Erythroblast (primary cell): ENCODE measurements around the gene P2RX7.

Experiments
- DNase-seq, 2 experiments: peaks; one replicate each; lab custom pipeline; 2025; lab: John Stamatoyannopoulos, UW
- GATA1 ChIP-seq: IDR thresholded peaks from 2 replicates; pipeline ENCODE4 v1.6.1; 2011; ENCODE audit warnings: low read depth, mild to moderate bottlenecking, control low read depth, low read length, moderate library complexity
- POLR2A ChIP-seq: IDR thresholded peaks from 2 replicates; pipeline ENCODE4 v1.6.1; 2011; ENCODE audit warnings: mild to moderate bottlenecking, low read length

P2RX7 gene

DNA sequence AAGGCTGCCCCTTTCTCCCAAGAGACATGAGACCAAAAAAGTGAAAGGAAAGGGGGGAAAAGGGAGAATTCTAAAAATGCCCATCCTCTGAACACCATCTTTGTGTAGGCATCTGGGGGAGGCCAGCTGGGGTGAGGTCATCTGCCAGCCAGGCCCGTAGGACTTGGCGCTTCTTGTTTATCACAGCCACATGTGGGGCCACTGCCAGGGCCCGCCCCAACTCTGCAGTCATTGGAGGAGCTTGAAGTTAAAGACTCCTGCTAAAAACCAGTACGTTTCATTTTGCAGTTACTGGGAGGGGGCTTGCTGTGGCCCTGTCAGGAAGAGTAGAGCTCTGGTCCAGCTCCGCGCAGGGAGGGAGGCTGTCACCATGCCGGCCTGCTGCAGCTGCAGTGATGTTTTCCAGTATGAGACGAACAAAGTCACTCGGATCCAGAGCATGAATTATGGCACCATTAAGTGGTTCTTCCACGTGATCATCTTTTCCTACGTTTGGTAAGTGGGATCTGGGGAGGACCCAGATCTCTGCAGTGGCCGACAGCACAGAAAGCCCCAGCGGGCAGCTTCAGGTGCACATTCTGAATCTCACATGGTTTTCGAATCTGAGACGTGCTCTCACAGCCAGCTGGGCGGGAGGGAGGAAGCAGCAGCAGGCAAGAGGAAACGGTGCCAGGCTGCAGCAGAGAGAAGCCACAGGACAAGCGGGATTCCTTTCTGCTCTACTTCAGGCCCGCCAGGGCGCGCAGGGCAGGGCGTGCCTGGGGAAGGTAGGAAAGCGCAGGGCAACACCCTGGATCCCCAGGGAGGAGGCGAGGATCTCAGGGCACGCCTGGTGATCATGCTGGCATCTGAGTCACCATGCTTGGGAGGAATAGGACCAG, at the start of gene P2RX7:
Gene P2RX7, plus strand, starts transcription at position 276 of the 881 bp plus-strand sequence. Its CDS starts 95 bp downstream, at position 371.
- no peak for TF ChIP-seq POLR2A
- TF ChIP-seq GATA1: no peak
- DNase-seq: peak; percentile 79 to 81

DNA sequence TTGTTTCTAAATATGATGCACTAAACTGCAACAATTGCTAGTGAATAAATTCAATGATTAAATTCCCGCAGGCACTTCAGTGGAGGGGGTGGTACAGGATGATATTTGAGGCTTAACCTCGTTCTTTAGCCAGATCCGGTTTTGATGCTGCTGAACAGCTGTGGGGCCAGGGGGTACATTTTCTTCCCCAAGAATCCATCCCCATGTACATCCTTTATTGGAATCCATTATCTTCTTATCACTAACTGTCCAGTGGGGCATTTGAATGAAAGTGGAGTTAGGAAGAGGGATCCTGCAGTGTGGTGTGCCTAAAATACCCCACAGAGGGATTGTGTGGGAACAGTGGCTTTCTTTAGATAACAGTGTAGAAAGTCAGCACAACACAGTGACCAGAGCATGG, 48.4 kb upstream of the P2RX7 start:
- DNase-seq: no peak
- TF ChIP-seq GATA1: no peak
- TF ChIP-seq POLR2A: no peak

DNA sequence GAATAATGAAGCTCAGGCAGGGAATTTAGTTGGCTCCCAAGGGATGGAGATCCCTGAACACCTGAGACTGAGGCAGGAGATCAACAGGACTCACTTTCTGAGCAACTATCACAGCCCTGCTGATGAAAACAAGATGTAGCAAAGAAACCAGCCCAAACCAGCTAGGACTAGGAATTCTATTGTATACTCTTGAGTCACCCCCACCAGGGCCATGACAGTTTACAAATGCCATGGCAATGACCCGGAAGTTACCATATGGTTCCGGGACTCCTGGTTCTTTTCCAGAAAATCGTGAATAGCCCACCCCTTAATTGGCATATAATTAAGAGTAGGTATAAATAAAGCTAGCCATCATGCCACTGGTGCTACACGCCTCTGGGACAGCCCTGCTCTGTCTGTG, 47.6 kb upstream of the P2RX7 start:
- DNase-seq: no peak
- TF ChIP-seq GATA1 (no peak), POLR2A (no peak)

GRCh38 chr12:121085506-121086353, 46.9 kb upstream of the P2RX7 start:
- DNase-seq: no peak
- TF ChIP-seq GATA1 (no peak), POLR2A (no peak)

GRCh38 chr12:121086781-121087295, 45.8 kb upstream of the P2RX7 start:
- TF ChIP-seq GATA1 (no peak), POLR2A (no peak)
- DNase-seq: no peak

GRCh38 chr12:121087467-121088194, 45.0 kb upstream of the P2RX7 start:
- DNase-seq: no peak
- TF ChIP-seq POLR2A (no peak), GATA1 (no peak)

DNA sequence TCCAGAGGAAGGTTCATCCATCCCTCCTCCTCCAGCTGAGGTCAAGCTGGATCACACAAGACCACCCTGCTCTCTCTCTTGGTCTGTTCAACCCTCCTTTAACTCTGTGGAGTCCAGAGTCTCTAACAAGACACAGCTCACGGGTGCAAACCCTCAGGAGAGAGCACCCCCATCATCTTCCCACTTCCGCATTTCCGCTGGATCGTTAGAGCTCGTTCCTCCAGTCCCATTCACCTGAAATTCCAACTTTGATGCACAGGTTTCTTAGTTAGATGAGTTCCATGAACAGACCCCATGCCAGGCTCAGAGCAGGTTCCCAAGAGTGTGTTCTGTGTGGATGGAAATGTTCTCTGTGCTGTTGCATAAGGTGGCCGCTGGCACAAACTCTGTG, 44.5 kb upstream of the P2RX7 start:
- no peak for TF ChIP-seq GATA1
- no peak for DNase-seq

DNA sequence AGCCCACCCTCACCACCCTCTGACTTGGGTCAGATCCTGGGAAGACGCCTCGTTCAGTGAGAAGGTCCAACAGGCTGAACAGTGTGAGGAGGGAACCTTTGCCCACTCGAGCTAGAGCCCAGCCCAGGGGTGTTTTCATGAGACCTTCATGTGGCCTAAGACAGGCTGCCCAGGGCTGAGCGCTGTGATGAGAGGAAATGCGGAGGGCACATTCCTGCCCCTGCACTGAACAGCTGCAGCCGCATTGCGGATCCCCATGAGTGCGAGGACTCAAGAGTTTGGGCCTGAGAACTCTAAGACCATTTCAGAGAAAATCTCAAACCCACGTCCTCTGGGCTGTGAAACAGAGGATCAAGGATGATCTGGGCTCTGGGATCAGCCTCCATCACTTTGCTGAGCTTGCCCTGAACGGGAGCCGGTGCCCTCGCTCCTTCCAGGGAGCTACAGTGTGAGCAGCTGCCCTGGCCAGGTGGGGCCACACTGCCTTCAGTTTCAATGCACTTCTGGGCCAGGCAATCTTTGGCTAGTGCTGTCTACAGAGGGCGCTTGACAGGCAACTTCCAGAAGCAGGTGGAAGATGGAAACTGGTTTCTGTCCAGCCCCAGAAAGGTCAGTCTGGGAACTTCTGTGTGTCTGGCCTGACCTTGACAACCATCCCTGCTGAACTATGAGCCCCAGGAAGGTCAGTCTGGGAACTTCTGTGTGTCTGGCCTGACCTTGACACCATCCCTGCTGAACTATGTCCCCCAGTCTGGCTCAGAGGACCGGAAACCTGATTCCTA, 43.5 kb upstream of the P2RX7 start:
- DNase-seq: no peak
- no peak for TF ChIP-seq POLR2A
- no peak for TF ChIP-seq GATA1

DNA sequence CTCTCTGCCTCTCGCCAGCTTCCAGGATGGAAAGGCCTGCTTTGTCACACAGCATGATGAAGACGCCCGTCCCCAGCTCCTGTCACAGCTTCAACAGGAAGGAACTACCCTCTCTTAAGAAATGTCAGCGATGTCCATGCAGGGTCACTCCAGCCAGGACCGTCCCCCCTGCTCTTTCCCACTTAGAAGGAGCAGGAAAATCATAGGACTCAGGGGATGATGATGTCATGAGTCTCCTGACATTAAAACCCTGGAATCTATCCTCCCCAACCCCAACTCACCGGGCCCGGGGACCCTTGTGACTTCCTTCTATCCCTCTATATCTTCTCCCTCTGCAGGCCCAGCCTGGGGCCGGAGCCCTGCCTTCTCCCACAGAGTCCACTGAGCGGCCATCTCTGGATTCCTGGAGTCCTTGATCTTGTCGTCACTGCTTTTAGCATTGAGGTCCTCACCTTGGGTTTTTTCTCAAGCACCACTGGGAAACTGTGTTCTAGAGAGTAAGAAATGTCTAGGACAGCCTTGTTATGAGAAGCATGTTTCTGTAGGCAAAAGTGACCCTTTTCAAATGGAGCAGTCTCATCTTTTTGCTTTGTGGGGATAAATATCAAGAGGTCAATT, 42.8 kb upstream of the P2RX7 start:
- TF ChIP-seq GATA1 (no peak), POLR2A (no peak)
- DNase-seq: no peak

GRCh38 chr12:121090586-121091514, 41.8 kb upstream of the P2RX7 start:
- TF ChIP-seq POLR2A (no peak), GATA1 (no peak)
- no peak for DNase-seq

GRCh38 chr12:121092034-121092433, 40.6 kb upstream of the P2RX7 start:
- no peak for DNase-seq
- TF ChIP-seq POLR2A (no peak), GATA1 (no peak)

DNA sequence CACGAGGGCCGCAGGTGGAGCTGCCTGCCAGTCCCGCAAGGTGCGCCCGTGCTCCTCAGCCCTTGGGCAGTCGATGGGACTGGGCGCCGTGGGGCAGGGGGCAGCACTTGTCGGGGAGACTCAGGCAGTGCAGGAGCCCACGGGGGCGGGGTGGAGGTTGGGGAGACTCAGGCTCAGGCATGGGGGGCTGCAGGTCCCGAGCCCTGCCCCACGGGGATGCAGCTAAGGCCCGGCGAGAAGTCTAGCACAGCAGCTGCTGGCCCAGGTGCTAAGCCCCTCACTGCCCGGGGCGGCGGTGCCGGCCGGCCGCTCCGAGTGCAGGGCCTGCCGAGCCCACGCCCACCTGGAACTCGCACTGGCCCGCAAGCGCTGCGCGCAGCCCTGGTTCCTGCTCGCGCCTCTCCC, 39.2 kb upstream of the P2RX7 start:
- TF ChIP-seq GATA1 (no peak), POLR2A (no peak)
- DNase-seq: no peak
